H9 (cell line): ENCODE results near the gene NOSIP. TPM values are rescaled to one million over a fixed set of nuclear protein-coding genes. Genes with fewer than 3 reads are reported as not detected.

Source experiments
- DNase-seq: peaks from one replicate; pipeline ENCODE4 v3.0.0-alpha.2; 2017
- H2AFZ ChIP-seq: one replicate; pipeline ENCODE4 v1.6.1; 2013; ENCODE audit warnings: mild to moderate bottlenecking, low read length, control low read depth, moderate library complexity
- H2AK5ac ChIP-seq: 2 replicates; pipeline ENCODE4 v1.6.1; 2013; ENCODE audit warnings: low read length, control low read depth, mixed read lengths; ENCODE audit not compliant: insufficient read length
- H2BK120ac ChIP-seq: one replicate; pipeline ENCODE4 v1.6.1; 2013; ENCODE audit warnings: low read depth, mild to moderate bottlenecking, low read length, control low read depth, inconsistent platforms; ENCODE audit not compliant: poor library complexity, severe bottlenecking
- H2BK12ac ChIP-seq: 2 replicates; pipeline ENCODE4 v1.6.1; 2013; ENCODE audit warnings: low read length, control low read depth, mixed read lengths, low read depth; ENCODE audit not compliant: insufficient read length
- H2BK15ac ChIP-seq: 2 replicates; pipeline ENCODE4 v1.6.1; 2013; ENCODE audit warnings: low read depth, low read length, control low read depth
- H2BK20ac ChIP-seq: one replicate; pipeline ENCODE4 v1.6.1; 2013; ENCODE audit warnings: low read depth, mild to moderate bottlenecking, low read length, control low read depth, inconsistent platforms; ENCODE audit not compliant: poor library complexity, severe bottlenecking
- H2BK5ac ChIP-seq: 2 replicates; pipeline ENCODE4 v1.6.1; 2013; ENCODE audit warnings: low read length, control low read depth, mixed read lengths; ENCODE audit not compliant: insufficient read length
- H3K14ac ChIP-seq: 2 replicates; pipeline ENCODE4 v1.6.1; 2013; ENCODE audit warnings: low read length, control low read depth; ENCODE audit not compliant: insufficient read depth
- H3K18ac ChIP-seq: 2 replicates; pipeline ENCODE4 v1.6.1; 2013; ENCODE audit warnings: low read depth, mild to moderate bottlenecking, mixed read lengths, low read length, control low read depth; ENCODE audit not compliant: insufficient read length
- H3K23ac ChIP-seq: 2 replicates; pipeline ENCODE4 v1.6.1; 2013; ENCODE audit warnings: low read length, control low read depth, mixed read lengths, low read depth; ENCODE audit not compliant: insufficient read length
- H3K23me2 ChIP-seq: 2 replicates; pipeline ENCODE4 v1.6.1; 2013; ENCODE audit warnings: low read depth, mild to moderate bottlenecking, mixed read lengths, low read length, control low read depth; ENCODE audit not compliant: insufficient read length, poor library complexity, severe bottlenecking
- H3K27ac ChIP-seq: 2 replicates; pipeline ENCODE4 v1.5.1; 2013; ENCODE audit warnings: low read length, control low read depth, mixed read lengths, low read depth; ENCODE audit not compliant: insufficient read length
- H3K27me3 ChIP-seq: 2 replicates; pipeline ENCODE4 v1.6.1; 2013; ENCODE audit warnings: low read length, control low read depth, inconsistent platforms; ENCODE audit not compliant: insufficient read depth
- H3K4ac ChIP-seq: 2 replicates; pipeline ENCODE4 v1.6.1; 2013; ENCODE audit warnings: low read depth, mild to moderate bottlenecking, control low read depth, inconsistent platforms, low read length, moderate library complexity
- H3K4me1 ChIP-seq: 2 replicates; pipeline ENCODE4 v1.6.1; 2013; ENCODE audit warnings: low read length, control low read depth, inconsistent platforms; ENCODE audit not compliant: insufficient read depth
- H3K4me2 ChIP-seq: 2 replicates; pipeline ENCODE4 v1.6.1; 2013; ENCODE audit warnings: low read length, control low read depth, mixed read lengths; ENCODE audit not compliant: insufficient read length, insufficient read depth
- H3K56ac ChIP-seq: 2 replicates; pipeline ENCODE4 v1.6.1; 2013; ENCODE audit warnings: low read depth, mild to moderate bottlenecking, mixed read lengths, low read length, control low read depth; ENCODE audit not compliant: insufficient read length
- H3K79me1 ChIP-seq: 2 replicates; pipeline ENCODE4 v1.6.1; 2013; ENCODE audit warnings: low read depth, mild to moderate bottlenecking, moderate library complexity, low read length, control low read depth, inconsistent platforms; ENCODE audit not compliant: insufficient read depth, poor library complexity, severe bottlenecking
- H3K79me2 ChIP-seq: 2 replicates; pipeline ENCODE4 v1.6.1; 2013; ENCODE audit warnings: low read length, control low read depth, inconsistent platforms; ENCODE audit not compliant: insufficient read depth
- H3K9ac ChIP-seq: 2 replicates; pipeline ENCODE4 v1.6.1; 2013; ENCODE audit warnings: low read length, control low read depth, mixed read lengths; ENCODE audit not compliant: insufficient read length; ENCODE audit errors: extremely low read depth
- H3K9me3 ChIP-seq: one replicate; pipeline ENCODE4 v1.6.1; 2013; ENCODE audit warnings: low read depth, low read length, inconsistent platforms; ENCODE audit not compliant: control insufficient read depth
- H3T11ph ChIP-seq: one replicate; pipeline ENCODE4 v1.6.1; 2013; ENCODE audit warnings: mild to moderate bottlenecking, low read length, control low read depth, inconsistent platforms
- H4K20me1 ChIP-seq: one replicate; pipeline ENCODE4 v1.6.1; 2013; ENCODE audit not compliant: control insufficient read depth, insufficient read length, insufficient read depth
- H4K5ac ChIP-seq: 2 replicates; pipeline ENCODE4 v1.6.1; 2013; ENCODE audit warnings: low read depth, mild to moderate bottlenecking, mixed read lengths, low read length, control low read depth; ENCODE audit not compliant: insufficient read length
- H4K8ac ChIP-seq: replicated peaks from 2 replicates; pipeline ENCODE4 v1.6.1; 2013; ENCODE audit warnings: low read length, control low read depth, mixed read lengths, low read depth; ENCODE audit not compliant: insufficient read length
- H4K91ac ChIP-seq: 2 replicates; pipeline ENCODE4 v1.6.1; 2013; ENCODE audit warnings: low read depth, mild to moderate bottlenecking, moderate library complexity, mixed read lengths, low read length, control low read depth; ENCODE audit not compliant: insufficient read length
- H3K27ac Mint-ChIP-seq, 3 experiments: 2 replicates in 2 of 3; 3 replicates in 1 of 3; pipeline ENCODE4 v1.8.0; 2020 to 2021; ENCODE audit warnings: mixed read lengths in 3 of 3, mild to moderate bottlenecking in 1 of 3, moderate library complexity in 1 of 3
- H3K27me3 Mint-ChIP-seq: 2 replicates; pipeline ENCODE4 v1.8.0; 2021; ENCODE audit warnings: low read depth, mild to moderate bottlenecking, moderate library complexity, mixed read lengths
- H3K36me3 Mint-ChIP-seq, 3 experiments: 2 replicates in 2 of 3; 3 replicates in 1 of 3; pipeline ENCODE4 v1.8.0; 2020 to 2021; ENCODE audit warnings: low read depth in 3 of 3, mixed read lengths in 3 of 3; ENCODE audit not compliant: insufficient read depth in 1 of 3
- H3K4me1 Mint-ChIP-seq, 2 experiments: 2 replicates each; pipeline ENCODE4 v1.8.0; 2020; ENCODE audit warnings: mixed read lengths in 2 of 2
- H3K4me3 Mint-ChIP-seq, 2 experiments: 2 replicates in 1 of 2; 3 replicates in 1 of 2; pipeline ENCODE4 v1.8.0; 2020 to 2021; ENCODE audit warnings: mild to moderate bottlenecking in 2 of 2, mixed read lengths in 2 of 2, moderate library complexity in 1 of 2
- H3K9me3 Mint-ChIP-seq, 2 experiments: 2 replicates in 1 of 2; 3 replicates in 1 of 2; pipeline ENCODE4 v1.8.0; 2020; ENCODE audit warnings: mild to moderate bottlenecking in 2 of 2, mixed read lengths in 2 of 2, moderate library complexity in 1 of 2
- CTCF ChIP-seq: fragments of 200-600 bp; sonication (generic); conservative IDR thresholded peaks from 3 replicates; pipeline ENCODE4 v1.8.0; 2021; ENCODE audit warnings: antibody characterized with exemption, mild to moderate bottlenecking
- WGBS: extraction: QIAGEN DNeasy Blood & Tissue Kit; methylation state at CpG from one replicate; pipeline ENCODE4 v1.1.7; 2013; ENCODE audit warnings: missing lambda C conversion rate, low lambda C conversion rate, mixed read lengths; ENCODE audit not compliant: insufficient read length; ENCODE audit errors: extremely low coverage; 5-methylcytosine and 5-hydroxymethylcytosine counted together
- total RNA-seq: library from RNA; stranded (reverse); gene quantifications from 2 replicates; pipeline ENCODE4 v1.2.1, GENCODE V29; 2021

NOSIP gene
- total RNA-seq, 1 experiment from 2014 or later = 78.4 TPM

GRCh38 chr19:49565261-49565660, 15.1 kb downstream of the NOSIP start:
- H3K23me2 ChIP-seq = no peaks in the 10 kb centered on the region
- H2BK20ac ChIP-seq = no peak overlapping the region
- H3K4ac ChIP-seq = no peak overlapping the region
- no peak overlapping the region for H2BK120ac ChIP-seq
- H3K9me3 ChIP-seq = no peaks in the 10 kb centered on the region
- Mint-ChIP-seq H3K27ac (no peak overlapping the region), H3K9me3 (no peaks in the 10 kb centered on the region), H3K27me3 (no peaks in the 10 kb centered on the region), H3K4me3 (no peak overlapping the region), H3K4me1 (peaks cover 8 to 12% of the 10 kb centered on the region in 2 experiments), H3K36me3 (peaks cover 0 to 4% (median under 1%) of the 10 kb centered on the region in 3 experiments; a peak in 3 of 7 replicates)
- no peak overlapping the region for H3K56ac ChIP-seq
- H2AK5ac ChIP-seq = no peak overlapping the region
- peaks cover 2% of the 10 kb centered on the region; the same call in 1 of the 2 replicates for H3K4me1 ChIP-seq
- no peak overlapping the region for H3K23ac ChIP-seq
- no CpG with 5 or more reads among the region's 4 CpGs for WGBS
- no peak overlapping the region for H3T11ph ChIP-seq
- DNase-seq = no peak
- H3K9ac ChIP-seq = no peak overlapping the region
- H4K8ac ChIP-seq = no peak overlapping the region
- H3K79me1 ChIP-seq = no peaks in the 10 kb centered on the region
- no peak overlapping the region for H2BK5ac ChIP-seq
- no peak overlapping the region for H2BK12ac ChIP-seq
- peaks cover 4% of the 10 kb centered on the region; the same call in 1 of the 2 replicates for H3K79me2 ChIP-seq
- H3K18ac ChIP-seq = no peak overlapping the region
- no peak overlapping the region for H2BK15ac ChIP-seq
- no peak overlapping the region for H2AFZ ChIP-seq
- H3K27ac ChIP-seq = no peak overlapping the region
- no peak overlapping the region for H4K91ac ChIP-seq
- H3K14ac ChIP-seq = no peak overlapping the region
- H3K4me2 ChIP-seq = no peak overlapping the region
- no peak overlapping the region for H4K5ac ChIP-seq
- no peaks in the 10 kb centered on the region for H4K20me1 ChIP-seq
- H3K27me3 ChIP-seq = no peaks in the 10 kb centered on the region
- no peak for TF ChIP-seq CTCF
